GM21737 (cell line): Measurements from ENCODE around the gene P2RX1.
"Not testable (repeated sequence)": the region's sequence is repeated elsewhere in the genome, so short reads cannot be mapped to it uniquely, and the experiment has no call there.

Experiments used
- ATAC-seq: cut with Tn5 transposase; IDR thresholded peaks from one replicate; pipeline ENCODE4 v1.9.1; 2021; ENCODE audit warnings: mild to moderate bottlenecking, moderate library complexity; ENCODE audit not compliant: unreplicated experiment

P2RX1 gene

GRCh38 chr17:3861761-3862681 lies 54.2 kb downstream of the P2RX1 start:
- ATAC-seq = no peak

- ATAC-seq = no peak
Measured at GRCh38 chr17:3860939-3861700, 55.1 kb downstream of the P2RX1 start.

- ATAC-seq = no peak
Measured at GRCh38 chr17:3859940-3860339, 56.3 kb downstream of the P2RX1 start.

- ATAC-seq = no peak
Measured at GRCh38 chr17:3857261-3858105, 58.8 kb downstream of the P2RX1 start.

- not testable (repeated sequence) for ATAC-seq
Measured at GRCh38 chr17:3854204-3854603, 62.1 kb downstream of the P2RX1 start.

GRCh38 chr17:3852561-3852960 lies 63.7 kb downstream of the P2RX1 start:
- no peak for ATAC-seq

GRCh38 chr17:3851461-3852100 lies 64.7 kb downstream of the P2RX1 start:
- ATAC-seq = no peak

GRCh38 chr17:3848229-3848835 lies 67.9 kb downstream of the P2RX1 start:
- no peak for ATAC-seq

- no peak for ATAC-seq
Measured at GRCh38 chr17:3847165-3847670, 69.0 kb downstream of the P2RX1 start.
